Measurements from ENCODE around the gene KRT6A. TPM values are rescaled to one million over a fixed set of nuclear protein-coding genes. Genes with fewer than 3 reads are reported as not detected.
"Not testable (repeated sequence)": the region's sequence is repeated elsewhere in the genome, so short reads cannot be mapped to it uniquely, and the experiment has no call there.

KRT6A gene
- total RNA-seq, 2 donors from 2014 or later, result not detected

DNA sequence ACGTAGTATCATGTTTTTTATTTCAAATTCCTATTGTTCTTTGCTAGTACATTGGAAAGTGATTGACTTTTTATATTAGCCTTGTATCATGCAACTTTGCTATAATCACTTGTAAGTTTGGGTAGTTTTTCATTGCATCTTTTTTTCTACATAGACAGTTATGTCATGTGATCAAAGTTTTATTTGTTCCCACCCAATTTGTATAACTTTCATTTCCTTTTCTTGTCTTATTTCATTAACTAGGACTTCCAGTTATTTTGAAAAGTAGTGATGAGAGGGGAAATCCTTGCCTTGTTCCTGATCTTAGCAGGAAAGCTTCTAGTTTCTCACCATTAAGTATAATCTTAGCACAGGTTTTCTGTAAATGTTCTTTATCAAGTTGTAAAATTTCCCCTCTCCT, 9.8 kb upstream of the KRT6A start:
- peaks cover 9 to 16% of the 10 kb centered on the region in 2 donors for H3K27me3 Mint-ChIP-seq
- H3K36me3 Mint-ChIP-seq, result no peaks in the 10 kb centered on the region
- H3K9me3 Mint-ChIP-seq, result no peaks in the 10 kb centered on the region
- DNase-seq (ENCODE audit: low spot score), result no peak
- peaks cover 10% of the 10 kb centered on the region in 2 donors for H3K4me1 Mint-ChIP-seq (ENCODE audit: low read depth in 2 of 2)
- no peak for ATAC-seq
- H3K27ac Mint-ChIP-seq, result no peak overlapping the region
- H3K4me3 Mint-ChIP-seq, result no peak overlapping the region

DNA sequence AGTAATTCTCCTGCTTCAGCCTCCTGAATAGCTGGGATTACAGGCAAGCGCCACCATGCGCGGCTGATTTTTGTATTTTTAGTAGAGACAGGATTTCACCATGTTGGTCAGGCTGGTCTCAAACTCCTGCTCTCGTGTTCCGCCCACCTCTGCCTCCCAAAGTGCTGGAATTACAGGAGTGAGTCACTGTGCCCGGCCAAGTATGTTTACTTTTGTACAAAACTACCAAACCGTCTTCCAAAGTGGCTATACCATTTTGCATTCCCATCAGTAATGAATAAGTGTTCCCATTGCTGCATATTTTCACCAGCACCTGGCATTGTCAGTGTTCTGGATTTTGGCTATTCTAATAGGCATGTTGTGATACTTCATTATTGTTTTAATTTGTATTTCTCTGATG, 8.4 kb upstream of the KRT6A start:
- DNase-seq (ENCODE audit: low spot score) (no peak), ATAC-seq (no peak)
- H3K9me3 Mint-ChIP-seq, result no peaks in the 10 kb centered on the region
- H3K27me3 Mint-ChIP-seq, result peaks cover 8 to 17% of the 10 kb centered on the region in 2 donors
- H3K4me1 Mint-ChIP-seq (ENCODE audit: low read depth in 2 of 2), result no peaks in the 10 kb centered on the region
- H3K4me3 Mint-ChIP-seq, result no peak overlapping the region
- H3K36me3 Mint-ChIP-seq, result no peaks in the 10 kb centered on the region
- no peak overlapping the region for H3K27ac Mint-ChIP-seq

DNA sequence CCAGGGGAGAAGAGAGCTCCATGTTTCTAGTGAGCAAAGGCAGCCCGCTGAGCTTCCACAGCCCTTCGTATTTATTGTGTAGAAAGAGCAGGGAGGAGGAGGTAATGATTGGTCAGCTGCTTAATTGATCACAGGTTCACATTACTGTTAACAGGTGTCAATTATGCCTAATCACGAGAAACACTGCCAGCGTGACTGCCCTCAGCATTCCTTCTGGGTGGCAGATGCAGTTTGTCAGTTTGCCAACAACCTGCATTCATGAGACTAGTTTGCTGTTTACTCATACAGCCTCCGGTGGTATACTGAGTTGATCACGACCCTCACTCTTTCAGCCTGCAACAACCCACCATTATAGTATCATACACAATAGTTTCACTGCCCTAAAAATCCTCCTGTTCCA, 7.5 kb upstream of the KRT6A start:
- H3K4me1 Mint-ChIP-seq (ENCODE audit: low read depth in 2 of 2); DNase-seq (ENCODE audit: low spot score); H3K27ac Mint-ChIP-seq; ATAC-seq; H3K36me3 Mint-ChIP-seq; H3K4me3 Mint-ChIP-seq; H3K9me3 Mint-ChIP-seq: not testable (repeated sequence)
- H3K27me3 Mint-ChIP-seq, result peaks cover 6 to 21% of the 10 kb centered on the region in 2 donors

DNA sequence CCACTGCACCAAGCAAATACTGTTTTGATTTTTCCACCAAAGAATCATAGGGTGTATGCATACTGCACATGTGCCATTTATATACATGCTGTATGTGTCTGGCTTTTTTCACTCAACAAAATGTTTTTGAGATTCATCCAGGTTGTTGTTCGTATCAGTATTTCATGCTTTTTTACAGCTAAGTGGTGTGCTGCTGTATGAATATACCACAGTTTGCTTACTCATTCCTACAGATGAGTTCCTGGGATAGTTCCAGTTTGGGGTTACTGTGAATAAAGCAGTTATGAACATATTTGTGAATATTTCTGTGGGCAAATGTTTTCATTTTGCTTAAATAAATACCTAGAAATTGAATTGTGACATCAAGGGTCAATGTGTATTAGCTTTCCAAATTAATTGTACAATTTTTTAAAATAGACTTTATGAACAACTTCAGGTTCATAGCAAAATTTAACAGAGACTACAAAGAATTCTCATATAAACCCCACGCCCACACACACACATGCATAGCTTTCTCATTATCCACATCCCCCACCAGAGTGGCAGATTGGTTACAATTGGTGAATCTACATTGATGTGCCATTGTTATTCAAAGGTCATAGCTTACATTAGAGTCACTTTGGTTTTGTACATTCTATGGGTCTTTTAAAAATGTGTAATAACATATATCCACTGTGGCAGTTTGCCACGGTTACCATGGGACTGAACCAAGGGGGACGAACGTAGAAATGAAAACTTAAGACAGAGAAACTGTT, 6.9 kb upstream of the KRT6A start:
- Mint-ChIP-seq H3K36me3 (no peaks in the 10 kb centered on the region), H3K27ac (no peak overlapping the region), H3K9me3 (no peaks in the 10 kb centered on the region), H3K4me3 (no peak overlapping the region), H3K4me1 (ENCODE audit: low read depth in 2 of 2) (peaks cover 4% of the 10 kb centered on the region in 2 donors), H3K27me3 (peaks cover 6 to 16% of the 10 kb centered on the region in 2 donors)
- ATAC-seq (no peak), DNase-seq (ENCODE audit: low spot score) (no peak)

DNA sequence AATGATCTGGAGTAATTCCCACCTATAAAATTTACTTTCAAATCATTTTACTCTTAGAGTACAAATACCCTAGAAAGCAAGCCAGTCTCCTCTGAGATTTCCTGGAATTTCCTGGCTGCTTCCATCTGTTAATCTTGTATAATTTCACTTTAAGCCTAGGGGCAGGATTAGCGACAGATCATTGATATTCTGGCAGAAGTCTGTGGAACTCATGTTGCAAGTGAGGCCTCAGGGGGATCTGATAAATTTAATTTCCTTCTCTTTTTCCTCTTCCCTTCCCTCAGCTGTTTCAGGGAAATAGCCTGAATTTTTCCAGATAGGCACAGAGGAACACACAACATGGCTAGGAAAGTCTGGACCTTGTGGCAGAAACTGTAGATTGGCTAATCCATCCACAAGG, 5.9 kb upstream of the KRT6A start:
- H3K36me3 Mint-ChIP-seq, result no peaks in the 10 kb centered on the region
- no peak overlapping the region for H3K27ac Mint-ChIP-seq
- no peak for ATAC-seq
- peaks cover 6 to 16% of the 10 kb centered on the region in 2 donors for H3K27me3 Mint-ChIP-seq
- H3K9me3 Mint-ChIP-seq, result no peaks in the 10 kb centered on the region
- H3K4me3 Mint-ChIP-seq, result no peak overlapping the region
- no peak for DNase-seq (ENCODE audit: low spot score)
- H3K4me1 Mint-ChIP-seq (ENCODE audit: low read depth in 2 of 2), result peaks cover 4 to 5% of the 10 kb centered on the region in 2 donors

DNA sequence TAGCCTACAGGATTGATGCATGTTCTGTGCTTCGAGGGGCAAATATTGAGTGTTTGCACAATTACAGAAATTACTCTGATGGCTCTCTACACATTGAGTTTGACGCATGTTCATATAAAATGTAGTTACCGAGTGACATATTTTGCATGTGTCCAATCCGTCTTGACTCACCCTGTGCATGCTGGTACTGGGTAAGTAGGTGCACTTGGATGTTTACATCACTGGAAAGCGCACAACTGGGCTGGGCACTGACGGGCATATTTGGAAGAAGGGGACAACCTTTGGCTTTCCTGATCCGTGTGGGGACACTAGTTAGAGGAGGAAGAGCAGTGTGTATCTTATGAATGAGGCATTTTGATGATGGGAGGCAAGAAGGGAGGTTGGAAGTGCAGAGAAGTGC, 4.9 kb upstream of the KRT6A start:
- Mint-ChIP-seq H3K4me3 (no peak overlapping the region), H3K9me3 (no peaks in the 10 kb centered on the region), H3K27me3 (peaks cover 6 to 16% of the 10 kb centered on the region in 2 donors), H3K36me3 (no peaks in the 10 kb centered on the region), H3K27ac (no peak overlapping the region), H3K4me1 (ENCODE audit: low read depth in 2 of 2) (peaks cover 4 to 5% of the 10 kb centered on the region in 2 donors)
- ATAC-seq, result no peak
- DNase-seq (ENCODE audit: low spot score), result no peak

DNA sequence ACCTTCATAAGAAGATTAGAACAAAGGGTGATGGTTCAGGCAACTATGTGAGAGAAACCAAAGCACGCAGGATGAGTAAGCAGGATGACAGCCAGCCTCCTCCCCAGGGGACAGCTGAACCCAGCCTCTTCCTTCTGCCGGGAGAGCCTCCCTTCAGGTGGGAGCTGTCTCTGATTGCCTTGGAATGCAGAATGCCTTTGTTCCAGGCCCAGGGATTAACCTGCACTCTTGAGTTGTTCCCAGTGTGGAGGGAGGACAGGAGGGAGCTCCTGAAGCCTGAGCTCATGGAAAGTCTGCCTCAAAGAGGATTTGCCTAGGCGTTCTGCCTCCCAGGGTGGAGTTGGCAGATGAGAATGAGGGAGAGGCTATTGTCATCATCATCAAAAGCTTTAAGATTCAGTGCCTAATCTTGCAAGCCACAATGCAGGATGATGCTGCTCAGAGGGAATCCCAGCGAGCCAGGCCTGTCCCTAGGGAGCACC, 3.6 kb upstream of the KRT6A start:
- ATAC-seq (no peak), DNase-seq (ENCODE audit: low spot score) (no peak)
- no peak overlapping the region for H3K27ac Mint-ChIP-seq
- no peaks in the 10 kb centered on the region for H3K9me3 Mint-ChIP-seq
- H3K36me3 Mint-ChIP-seq, result no peaks in the 10 kb centered on the region
- no peak overlapping the region for H3K4me3 Mint-ChIP-seq
- H3K27me3 Mint-ChIP-seq, result peaks cover 4 to 19% of the 10 kb centered on the region in 2 donors
- peaks cover 4 to 5% of the 10 kb centered on the region in 2 donors for H3K4me1 Mint-ChIP-seq (ENCODE audit: low read depth in 2 of 2)

DNA sequence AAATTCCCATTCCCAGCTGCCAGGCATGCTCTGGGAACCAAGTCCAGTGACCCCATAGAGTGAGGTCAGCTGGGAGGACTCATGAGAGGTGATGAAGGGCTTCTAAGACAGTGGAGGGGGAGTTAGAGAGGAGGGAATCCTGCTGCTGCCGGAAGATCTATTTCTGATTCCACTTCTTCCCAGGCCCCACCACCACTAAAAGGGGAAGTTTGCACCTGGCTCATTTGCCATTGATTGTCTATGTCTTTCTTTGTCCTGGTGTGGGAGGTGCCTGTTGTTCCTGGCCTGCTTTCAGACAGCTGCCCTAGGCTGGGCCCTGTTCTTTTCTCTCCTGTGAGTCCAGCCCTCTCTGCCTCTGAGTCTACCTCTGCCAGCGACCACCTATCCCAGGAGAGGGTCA, 3.0 kb upstream of the KRT6A start:
- Mint-ChIP-seq H3K9me3 (no peaks in the 10 kb centered on the region), H3K27me3 (peaks cover 9 to 25% of the 10 kb centered on the region in 2 donors), H3K27ac (no peak overlapping the region), H3K4me3 (no peak overlapping the region), H3K4me1 (ENCODE audit: low read depth in 2 of 2) (peaks cover 4 to 5% of the 10 kb centered on the region in 2 donors), H3K36me3 (no peaks in the 10 kb centered on the region)
- no peak for DNase-seq (ENCODE audit: low spot score)
- ATAC-seq, result no peak

DNA sequence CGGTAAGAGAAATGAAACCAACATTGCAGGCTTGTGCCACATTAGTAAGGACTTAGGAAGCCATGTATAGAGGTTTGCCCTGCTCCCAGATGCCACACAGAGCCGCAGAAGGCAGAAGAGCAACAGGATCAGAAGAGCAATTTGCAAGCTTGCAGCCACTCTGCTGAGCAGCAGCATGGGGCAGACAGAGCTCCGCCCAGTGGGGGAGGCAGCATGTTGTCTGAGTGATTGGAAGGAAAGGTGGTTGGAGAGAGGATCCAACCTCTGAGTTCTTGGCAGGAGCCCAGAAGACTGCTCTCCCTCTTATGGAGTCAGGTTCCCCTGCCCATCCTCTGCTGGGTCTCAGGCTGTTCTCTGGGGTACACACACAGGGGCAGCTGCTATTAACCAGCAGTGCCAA, 2.3 kb upstream of the KRT6A start:
- no peak for ATAC-seq
- H3K27ac Mint-ChIP-seq, result no peak overlapping the region
- H3K27me3 Mint-ChIP-seq, result peaks cover 14 to 27% of the 10 kb centered on the region in 2 donors
- H3K4me1 Mint-ChIP-seq (ENCODE audit: low read depth in 2 of 2), result peaks cover 4 to 5% of the 10 kb centered on the region in 2 donors
- H3K9me3 Mint-ChIP-seq, result no peaks in the 10 kb centered on the region
- DNase-seq (ENCODE audit: low spot score), result no peak
- H3K4me3 Mint-ChIP-seq, result no peak overlapping the region
- H3K36me3 Mint-ChIP-seq, result no peaks in the 10 kb centered on the region

DNA sequence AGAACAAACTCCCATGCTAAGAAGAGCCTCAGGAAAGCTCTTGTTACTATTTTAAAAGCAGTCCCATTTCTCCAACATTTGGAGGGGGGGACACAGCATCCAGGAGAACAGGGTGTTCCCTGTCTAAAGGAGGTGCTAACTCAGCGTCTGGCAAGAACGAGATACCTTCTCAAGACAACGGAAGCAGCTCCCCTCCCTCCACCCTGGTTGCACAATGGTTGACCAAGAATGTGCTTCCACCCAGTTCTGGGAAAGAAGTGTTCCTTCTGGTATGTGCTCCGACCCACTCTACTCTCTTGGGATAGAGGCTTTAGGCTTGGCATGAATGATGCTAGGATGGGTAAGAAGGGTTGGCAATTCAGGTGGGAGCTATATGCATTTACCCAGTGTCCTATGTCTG, 1.5 kb upstream of the KRT6A start:
- no peak for DNase-seq (ENCODE audit: low spot score)
- Mint-ChIP-seq H3K9me3 (no peaks in the 10 kb centered on the region), H3K36me3 (no peaks in the 10 kb centered on the region), H3K27me3 (peaks cover 16 to 27% of the 10 kb centered on the region in 2 donors), H3K27ac (no peak overlapping the region), H3K4me3 (no peak overlapping the region), H3K4me1 (ENCODE audit: low read depth in 2 of 2) (peaks cover 4 to 5% of the 10 kb centered on the region in 2 donors)
- ATAC-seq, result no peak

DNA sequence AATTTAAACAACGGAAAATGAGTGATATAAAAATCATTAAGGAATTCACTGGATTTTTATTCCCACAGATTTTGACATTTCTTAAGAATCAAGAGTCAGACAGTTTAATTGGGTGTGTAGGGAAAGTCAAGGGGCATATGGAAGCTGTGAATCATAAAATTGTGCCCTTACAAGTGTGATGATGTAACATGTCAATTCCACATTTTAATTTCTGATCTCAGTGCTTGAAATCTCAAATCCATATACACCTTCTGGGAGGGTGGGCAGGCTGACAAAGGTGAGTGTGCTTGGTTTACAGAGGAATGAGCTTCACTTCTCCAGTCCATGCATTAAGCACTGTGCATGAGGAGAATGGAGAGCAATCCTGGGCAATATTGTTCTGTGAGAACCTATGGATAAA, 1.0 kb upstream of the KRT6A start:
- Mint-ChIP-seq H3K27me3 (peaks cover 16 to 29% of the 10 kb centered on the region in 2 donors), H3K36me3 (no peaks in the 10 kb centered on the region), H3K4me1 (ENCODE audit: low read depth in 2 of 2) (peaks cover 4 to 5% of the 10 kb centered on the region in 2 donors), H3K4me3 (no peak overlapping the region), H3K27ac (no peak overlapping the region), H3K9me3 (no peaks in the 10 kb centered on the region)
- DNase-seq (ENCODE audit: low spot score), result no peak
- no peak for ATAC-seq

DNA sequence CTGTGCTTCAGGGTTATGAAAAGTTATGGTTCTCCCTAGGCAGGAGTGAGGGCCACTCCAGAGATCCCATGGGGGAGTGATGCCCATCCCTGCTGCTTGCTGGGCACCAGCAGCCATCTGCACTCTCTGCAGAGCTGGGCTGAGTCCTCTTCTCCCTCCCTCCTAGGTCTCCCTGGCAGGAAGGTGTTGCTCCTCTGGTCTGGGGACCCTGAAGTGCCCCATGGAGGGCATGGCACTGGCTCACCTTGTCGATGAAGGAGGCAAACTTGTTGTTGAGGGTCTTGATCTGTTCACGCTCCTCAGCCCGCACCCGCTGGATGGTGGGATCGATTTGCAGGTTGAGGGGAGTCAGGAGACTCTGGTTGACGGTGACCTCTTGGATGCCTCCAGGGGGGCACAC, 652 bp downstream of the KRT6A start:
- peaks cover 16 to 29% of the 10 kb centered on the region in 2 donors for H3K27me3 Mint-ChIP-seq
- not testable (repeated sequence) for DNase-seq (ENCODE audit: low spot score); H3K4me3 Mint-ChIP-seq; H3K4me1 Mint-ChIP-seq (ENCODE audit: low read depth in 2 of 2); ATAC-seq; H3K27ac Mint-ChIP-seq; H3K36me3 Mint-ChIP-seq; H3K9me3 Mint-ChIP-seq

DNA sequence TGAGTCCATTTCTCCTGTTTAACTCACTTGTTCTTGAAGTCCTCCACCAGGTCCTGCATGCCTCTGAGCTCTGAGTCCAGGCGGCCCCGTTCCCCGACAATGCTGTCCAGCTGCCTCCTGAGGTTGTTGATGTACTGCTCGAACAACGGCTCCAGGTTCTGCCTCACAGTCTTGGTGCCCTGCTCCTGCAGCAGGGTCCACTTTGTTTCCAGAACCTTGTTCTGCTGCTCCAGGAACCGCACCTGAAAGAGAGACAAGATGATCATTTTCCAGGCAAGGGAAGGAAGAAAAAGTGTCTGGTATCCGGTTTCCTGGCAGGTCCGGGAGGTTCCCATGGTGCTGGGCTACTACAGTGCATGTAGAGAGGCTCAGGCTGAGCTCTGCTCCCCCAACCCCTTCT, 1.6 kb downstream of the KRT6A start:
- ATAC-seq; H3K4me3 Mint-ChIP-seq; DNase-seq (ENCODE audit: low spot score); H3K36me3 Mint-ChIP-seq; H3K4me1 Mint-ChIP-seq (ENCODE audit: low read depth in 2 of 2); H3K27ac Mint-ChIP-seq; H3K9me3 Mint-ChIP-seq: not testable (repeated sequence)
- H3K27me3 Mint-ChIP-seq, result peaks cover 19 to 29% of the 10 kb centered on the region in 2 donors

DNA sequence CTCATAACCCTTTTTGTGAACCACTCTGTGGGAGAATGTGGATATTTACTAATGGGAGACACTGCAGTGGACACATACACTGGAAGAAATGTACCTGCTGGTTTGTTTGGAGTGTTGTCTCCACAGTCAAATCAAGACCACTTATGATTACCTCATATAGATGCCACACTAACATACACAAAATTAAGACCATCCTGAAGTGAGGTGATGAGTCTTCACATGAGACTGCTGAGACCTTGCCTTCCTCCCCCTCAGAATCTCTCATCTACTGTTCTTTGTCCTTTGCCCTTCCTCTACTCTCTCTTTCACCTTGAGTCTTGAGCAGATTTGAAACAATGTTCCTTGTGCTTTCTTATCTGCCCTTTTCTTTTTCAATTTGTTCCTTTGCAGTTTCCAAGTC, 4.3 kb downstream of the KRT6A start:
- ATAC-seq, result no peak
- H3K36me3 Mint-ChIP-seq, result peaks cover 13% of the 10 kb centered on the region
- H3K27me3 Mint-ChIP-seq, result peaks cover 36 to 42% of the 10 kb centered on the region in 2 donors
- H3K4me3 Mint-ChIP-seq, result no peak overlapping the region
- DNase-seq (ENCODE audit: low spot score), result no peak
- H3K4me1 Mint-ChIP-seq (ENCODE audit: low read depth in 2 of 2), result no peaks in the 10 kb centered on the region
- no peak overlapping the region for H3K27ac Mint-ChIP-seq
- H3K9me3 Mint-ChIP-seq, result no peaks in the 10 kb centered on the region
